GM19099 (cell line): ENCODE measurements around the gene APOF.

Source experiments
- POLR2A ChIP-seq: IDR thresholded peaks from 3 replicates; pipeline ENCODE4 v1.6.1; 2011; ENCODE audit warnings: low read depth; ENCODE audit not compliant: insufficient read length; ENCODE audit errors: extremely low read depth

Gene APOF

GRCh38 chr12:56375598-56376434 is 13.2 kb upstream of the APOF start:
- TF ChIP-seq POLR2A, result no peak

- no peak for TF ChIP-seq POLR2A
These were observed 12.3 kb upstream of the APOF start for GRCh38 chr12:56374726-56375597.

GRCh38 chr12:56373515-56373914 is 10.9 kb upstream of the APOF start:
- TF ChIP-seq POLR2A, result no peak

GRCh38 chr12:56366948-56367347 is 4.3 kb upstream of the APOF start:
- TF ChIP-seq POLR2A, result no peak

- TF ChIP-seq POLR2A, result no peak
These were observed 1.0 kb downstream of the APOF start for GRCh38 chr12:56361487-56362129.

GRCh38 chr12:56359851-56360767 is 2.5 kb downstream of the APOF start, which contains the start of gene STAT2:
STAT2 (minus strand) TSS chr12:56360107; CDS start chr12:56356571, 3,536 bp downstream.
- peak; percentile 89 for TF ChIP-seq POLR2A

GRCh38 chr12:56358836-56359532 is 3.7 kb downstream of the APOF start:
- TF ChIP-seq POLR2A, result peak; percentile 35

- TF ChIP-seq POLR2A, result no peak
These were observed 11.3 kb downstream of the APOF start for GRCh38 chr12:56351325-56351724.

- TF ChIP-seq POLR2A, result no peak
These were observed 12.0 kb downstream of the APOF start for GRCh38 chr12:56350662-56351061.

- no peak for TF ChIP-seq POLR2A
These were observed 13.9 kb downstream of the APOF start for GRCh38 chr12:56348776-56349175.

GRCh38 chr12:56346675-56347074 is 16.0 kb downstream of the APOF start:
- no peak for TF ChIP-seq POLR2A

- TF ChIP-seq POLR2A, result no peak
These were observed 21.0 kb downstream of the APOF start for GRCh38 chr12:56341616-56342015.

- TF ChIP-seq POLR2A, result no peak
These were observed 23.6 kb downstream of the APOF start for GRCh38 chr12:56339158-56339422.

GRCh38 chr12:56338308-56339157 is 24.1 kb downstream of the APOF start, which contains the start of gene IL23A:
IL23A (plus strand) TSS chr12:56338884; CDS start chr12:56339045, 161 bp downstream.
- peak; percentile 44 for TF ChIP-seq POLR2A
